Measurements from ENCODE around the gene XPA.

Gene XPA

DNA sequence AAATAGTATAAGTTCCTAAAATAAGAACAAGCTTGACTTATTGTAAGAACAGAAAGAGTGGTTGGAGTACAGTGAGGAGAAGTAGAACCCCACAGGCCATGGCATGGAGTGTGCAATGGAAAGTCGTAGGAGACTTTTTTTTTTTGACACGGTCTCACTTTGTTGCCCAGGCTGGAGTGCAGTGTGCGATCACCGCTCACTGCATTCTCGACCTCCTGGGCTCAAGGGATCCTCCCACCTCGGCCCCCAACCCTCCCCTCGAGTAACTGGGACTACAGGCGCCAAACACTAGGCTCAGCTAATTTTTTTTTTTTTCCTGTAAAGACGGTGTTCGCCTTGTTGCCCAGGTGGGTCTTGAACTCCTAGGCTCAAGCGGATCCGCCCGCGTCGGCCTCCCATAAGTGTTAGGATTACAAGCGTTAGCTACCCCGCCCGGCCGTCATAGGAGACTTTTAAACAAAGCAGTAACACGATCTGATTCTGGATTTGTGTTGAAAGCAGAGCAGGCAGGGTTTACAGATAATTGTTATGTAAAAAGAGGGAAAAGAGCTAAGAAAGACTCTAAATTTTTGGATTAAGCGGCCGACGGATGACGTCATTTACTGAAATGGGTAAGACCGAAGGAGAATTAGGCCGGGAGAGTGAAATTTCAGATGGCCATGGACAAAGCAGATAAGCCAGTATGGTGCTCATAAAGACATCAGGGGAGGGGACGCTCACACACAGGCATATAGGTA is 64.7 kb downstream of the XPA start:
- Histone ChIP-seq H3K79me2 (ENCODE audit: insufficient read depth, low read length) (peaks cover 84% of the 10 kb centered on the region), H2AFZ (ENCODE audit: low read depth, low read length, severe bottlenecking) (peak overlapping the region; percentile 64)
- no peak for TF ChIP-seq EZH2phosphoT487 (conservative IDR thresholded peaks at IDR 0.05; ENCODE audit: low read length)
- TF ChIP-seq, protein P1, sequence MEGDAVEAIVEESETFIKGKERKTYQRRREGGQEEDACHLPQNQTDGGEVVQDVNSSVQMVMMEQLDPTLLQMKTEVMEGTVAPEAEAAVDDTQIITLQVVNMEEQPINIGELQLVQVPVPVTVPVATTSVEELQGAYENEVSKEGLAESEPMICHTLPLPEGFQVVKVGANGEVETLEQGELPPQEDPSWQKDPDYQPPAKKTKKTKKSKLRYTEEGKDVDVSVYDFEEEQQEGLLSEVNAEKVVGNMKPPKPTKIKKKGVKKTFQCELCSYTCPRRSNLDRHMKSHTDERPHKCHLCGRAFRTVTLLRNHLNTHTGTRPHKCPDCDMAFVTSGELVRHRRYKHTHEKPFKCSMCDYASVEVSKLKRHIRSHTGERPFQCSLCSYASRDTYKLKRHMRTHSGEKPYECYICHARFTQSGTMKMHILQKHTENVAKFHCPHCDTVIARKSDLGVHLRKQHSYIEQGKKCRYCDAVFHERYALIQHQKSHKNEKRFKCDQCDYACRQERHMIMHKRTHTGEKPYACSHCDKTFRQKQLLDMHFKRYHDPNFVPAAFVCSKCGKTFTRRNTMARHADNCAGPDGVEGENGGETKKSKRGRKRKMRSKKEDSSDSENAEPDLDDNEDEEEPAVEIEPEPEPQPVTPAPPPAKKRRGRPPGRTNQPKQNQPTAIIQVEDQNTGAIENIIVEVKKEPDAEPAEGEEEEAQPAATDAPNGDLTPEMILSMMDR (IDR thresholded peaks at IDR 0.05; ENCODE audit: insufficient read depth, low read length, poor library complexity, severe bottlenecking), result no peak

GRCh38 chr9:97630591-97630990 is 66.5 kb downstream of the XPA start:
- no peak overlapping the region for H3K9ac ChIP-seq (ENCODE audit: low read length)
- H2AFZ ChIP-seq (ENCODE audit: low read depth, low read length, severe bottlenecking), result no peak overlapping the region
- no peaks in the 10 kb centered on the region for H3K9me3 ChIP-seq (ENCODE audit: insufficient read depth, low read length)
- H3K9me2 ChIP-seq (replicated peaks; ENCODE audit: insufficient read depth, low read length), result no peaks in the 10 kb centered on the region
- H3K27me3 ChIP-seq (ENCODE audit: low read length), result no peaks in the 10 kb centered on the region
- H3K27ac ChIP-seq (ENCODE audit: low read depth, low read length), result no peak overlapping the region
- H3K4me3 ChIP-seq (ENCODE audit: insufficient read depth, low read length, poor library complexity, severe bottlenecking), result no peak overlapping the region
- 0 out of 2 replicates have a peak, but pooled peaks cover 4% of the 10 kb centered on the region for H3F3A ChIP-seq (ENCODE audit: insufficient read depth)
- TF ChIP-seq, protein P1 (IDR thresholded peaks at IDR 0.05; ENCODE audit: insufficient read depth, low read length, poor library complexity, severe bottlenecking), result no peak
- TF ChIP-seq EZH2phosphoT487 (conservative IDR thresholded peaks at IDR 0.05; ENCODE audit: low read length), result no peak
- no peak overlapping the region for H3K4me2 ChIP-seq (ENCODE audit: low read depth, low read length, poor library complexity, severe bottlenecking)
- peaks cover 74% of the 10 kb centered on the region for H3K79me2 ChIP-seq (ENCODE audit: insufficient read depth, low read length)
- H4K20me1 ChIP-seq (ENCODE audit: low read depth, low read length), result peaks cover 5% of the 10 kb centered on the region; the same call in 1 of the 2 replicates
- peaks cover 14% of the 10 kb centered on the region for H3K36me3 ChIP-seq (ENCODE audit: low read length)

More for the DNA sequence above, 64.7 kb downstream of the XPA start:
- Histone ChIP-seq H3K4me2 (ENCODE audit: low read depth, low read length, poor library complexity, severe bottlenecking) (peak overlapping the region; percentile 78), H3K27ac (ENCODE audit: low read depth, low read length) (peak overlapping the region; percentile 89), H3K9ac (ENCODE audit: low read length) (peak overlapping the region; percentile 96), H3K4me3 (ENCODE audit: insufficient read depth, low read length, poor library complexity, severe bottlenecking) (peak overlapping the region; percentile 71), H3K36me3 (ENCODE audit: low read length) (no peaks in the 10 kb centered on the region), H3K9me2 (replicated peaks; ENCODE audit: insufficient read depth, low read length) (no peaks in the 10 kb centered on the region), H3K27me3 (ENCODE audit: low read length) (no peaks in the 10 kb centered on the region), H3K9me3 (ENCODE audit: insufficient read depth, low read length) (no peaks in the 10 kb centered on the region), H4K20me1 (ENCODE audit: low read depth, low read length) (peaks cover 18% of the 10 kb centered on the region), H3F3A (ENCODE audit: insufficient read depth) (no peaks in the 10 kb centered on the region)

GRCh38 chr9:97629156-97629555 is 68.0 kb downstream of the XPA start:
- peaks cover 25% of the 10 kb centered on the region for H3K36me3 ChIP-seq (ENCODE audit: low read length)
- H3F3A ChIP-seq (ENCODE audit: insufficient read depth), result 0 out of 2 replicates have a peak, but pooled peaks cover 5% of the 10 kb centered on the region
- no peak overlapping the region for H2AFZ ChIP-seq (ENCODE audit: low read depth, low read length, severe bottlenecking)
- H3K4me3 ChIP-seq (ENCODE audit: insufficient read depth, low read length, poor library complexity, severe bottlenecking), result no peak overlapping the region
- no peak overlapping the region for H3K4me2 ChIP-seq (ENCODE audit: low read depth, low read length, poor library complexity, severe bottlenecking)
- no peaks in the 10 kb centered on the region for H3K9me3 ChIP-seq (ENCODE audit: insufficient read depth, low read length)
- H3K9me2 ChIP-seq (replicated peaks; ENCODE audit: insufficient read depth, low read length), result no peaks in the 10 kb centered on the region
- TF ChIP-seq, protein P1 (IDR thresholded peaks at IDR 0.05; ENCODE audit: insufficient read depth, low read length, poor library complexity, severe bottlenecking), result no peak
- TF ChIP-seq EZH2phosphoT487 (conservative IDR thresholded peaks at IDR 0.05; ENCODE audit: low read length), result no peak
- no peaks in the 10 kb centered on the region for H3K27me3 ChIP-seq (ENCODE audit: low read length)
- H3K9ac ChIP-seq (ENCODE audit: low read length), result no peak overlapping the region
- peaks cover 60% of the 10 kb centered on the region for H3K79me2 ChIP-seq (ENCODE audit: insufficient read depth, low read length)
- no peak overlapping the region for H3K27ac ChIP-seq (ENCODE audit: low read depth, low read length)
- no peaks in the 10 kb centered on the region; the same call in 1 of the 2 replicates for H4K20me1 ChIP-seq (ENCODE audit: low read depth, low read length)
